ENCODE measurements around the gene TTLL11.
"Not testable (repeated sequence)": the region's sequence is repeated elsewhere in the genome, so short reads cannot be mapped to it uniquely, and the experiment has no call there.

TTLL11 gene

GRCh38 chr9:122078557-122078956 is 14.6 kb downstream of the TTLL11 start:
- DNase-seq, result no peak

- DNase-seq, result no peak
Measured at GRCh38 chr9:122076773-122077172, 16.3 kb downstream of the TTLL11 start.

- DNase-seq, result no peak
Measured at GRCh38 chr9:122076117-122076516, 17.0 kb downstream of the TTLL11 start.

- no peak for DNase-seq
Measured at GRCh38 chr9:122075135-122076030, 17.7 kb downstream of the TTLL11 start.

GRCh38 chr9:122071715-122072114 is 21.4 kb downstream of the TTLL11 start:
- DNase-seq, result no peak

GRCh38 chr9:122070728-122071515 is 22.2 kb downstream of the TTLL11 start:
- DNase-seq, result no peak

GRCh38 chr9:122066680-122067079 is 26.4 kb downstream of the TTLL11 start:
- DNase-seq, result not testable (repeated sequence)

- DNase-seq, result no peak
Measured at GRCh38 chr9:122065923-122066629, 27.0 kb downstream of the TTLL11 start.

GRCh38 chr9:122060481-122060880 is 32.6 kb downstream of the TTLL11 start:
- DNase-seq, result no peak

- DNase-seq, result no peak
Measured at GRCh38 chr9:122059955-122060324, 33.2 kb downstream of the TTLL11 start.

- DNase-seq, result no peak
Measured at GRCh38 chr9:122059214-122059954, 33.7 kb downstream of the TTLL11 start.

GRCh38 chr9:122058709-122059108 is 34.4 kb downstream of the TTLL11 start:
- no peak for DNase-seq

- no peak for DNase-seq
Measured at GRCh38 chr9:122058051-122058450, 35.1 kb downstream of the TTLL11 start.

- DNase-seq, result no peak
Measured at GRCh38 chr9:122057211-122057610, 35.9 kb downstream of the TTLL11 start.

GRCh38 chr9:122056484-122056883 is 36.6 kb downstream of the TTLL11 start:
- no peak for DNase-seq

GRCh38 chr9:122055701-122056100 is 37.4 kb downstream of the TTLL11 start:
- DNase-seq, result no peak

GRCh38 chr9:122053567-122054350 is 39.3 kb downstream of the TTLL11 start:
- DNase-seq, result no peak

- DNase-seq, result no peak
Measured at GRCh38 chr9:122053064-122053463, 40.0 kb downstream of the TTLL11 start.

- no peak for DNase-seq
Measured at GRCh38 chr9:122051351-122052321, 41.5 kb downstream of the TTLL11 start.

GRCh38 chr9:122050167-122050566 is 42.9 kb downstream of the TTLL11 start:
- DNase-seq, result no peak

GRCh38 chr9:122042056-122042455 is 51.1 kb downstream of the TTLL11 start:
- DNase-seq, result no peak
